HepG2 (cell line): ENCODE data around the gene FRMD1. TPM values are rescaled to one million over a fixed set of nuclear protein-coding genes. Genes with fewer than 3 reads are reported as not detected.

Experiments used
- CBFB ChIP-seq: sonication (generic); formaldehyde crosslinking; IDR thresholded peaks from 2 replicates; pipeline ENCODE4 v1.4.0; 2020; ENCODE audit warnings: missing genetic modification reagents
- FOXA1 ChIP-seq, 2 experiments: fragments of 450-650 bp in 1 of 2; sonication (generic) in 1 of 2; formaldehyde crosslinking in 1 of 2; IDR thresholded peaks; 2 replicates each; pipeline versions ENCODE4 v1.4.0 to v1.6.1; 2016 to 2020; ENCODE audit warnings: missing genetic modification reagents in 1 of 2
- FOXK2 ChIP-seq: fragments of 450-650 bp; IDR thresholded peaks from 2 replicates; pipeline ENCODE4 v1.6.1; 2016
- KAT8 ChIP-seq: IDR thresholded peaks from 2 replicates; pipeline ENCODE4 v1.6.1; 2016; ENCODE audit warnings: missing genetic modification reagents, missing compliant biosample characterization
- MTF2 ChIP-seq: sonication (generic); formaldehyde crosslinking; IDR thresholded peaks from 2 replicates; pipeline ENCODE4 v1.5.0; 2020; ENCODE audit warnings: missing genetic modification reagents, borderline replicate concordance
- NFIB ChIP-seq: sonication (generic); formaldehyde crosslinking; IDR thresholded peaks from 2 replicates; pipeline ENCODE4 v1.9.0; 2021; ENCODE audit warnings: missing genetic modification reagents, mild to moderate bottlenecking, borderline replicate concordance
- SYNCRIP ChIP-seq: fragments of 200-400 bp; formaldehyde crosslinking; IDR thresholded peaks from 2 replicates; pipeline ENCODE4 v1.6.1; 2018; ENCODE audit warnings: mild to moderate bottlenecking, low read depth, low read length; ENCODE audit not compliant: insufficient read depth
- TBP ChIP-seq: sonication (generic); formaldehyde crosslinking; IDR thresholded peaks from 2 replicates; pipeline ENCODE4 v1.5.0; 2020; ENCODE audit warnings: missing genetic modification reagents
- ZFX ChIP-seq: sonication (generic); formaldehyde crosslinking; IDR thresholded peaks from 2 replicates; pipeline ENCODE4 v1.4.0; 2020; ENCODE audit warnings: mild to moderate bottlenecking, low read depth, missing genetic modification reagents, moderate library complexity
- ZNF329 ChIP-seq: sonication (generic); formaldehyde crosslinking; IDR thresholded peaks from 2 replicates; pipeline ENCODE4 v1.9.0; 2021; ENCODE audit warnings: low read depth, mild to moderate bottlenecking, missing genetic modification reagents
- polyA plus RNA-seq, 8 experiments: library from polyadenylated mRNA; depleted of rRNA in 3 of 8; stranded (reverse) in 7 of 8; unstranded in 1 of 8; fragments of >200 nt; fragmentation: Illumina TruSeq in 4 of 8; extraction: Trizol in 4 of 8; gene quantifications; 2 replicates each; pipeline versions ENCODE4 v1.2.1 to v1.2.3, GENCODE V29; 2011 to 2016; ENCODE audit warnings: low read depth in 4 of 8, missing spikeins in 1 of 8, mixed read lengths in 1 of 8; ENCODE audit not compliant: insufficient read depth in 1 of 8
- total RNA-seq, 5 experiments: library from RNA; depleted of rRNA; stranded (reverse); fragments of >200 nt; fragmentation: Illumina TruSeq; extraction: Trizol; gene quantifications; 2 replicates each; pipeline ENCODE4 v1.2.3, GENCODE V29; 2016; ENCODE audit warnings: low read depth in 1 of 5
- TF ChIP-seq, protein P1 (sequence below): sonication (generic); formaldehyde crosslinking; IDR thresholded peaks from 2 replicates; pipeline ENCODE4 v1.4.0; 2020; ENCODE audit warnings: missing genetic modification reagents
- TF ChIP-seq, protein P2 (sequence below): sonication (generic); formaldehyde crosslinking; IDR thresholded peaks from 2 replicates; pipeline ENCODE4 v1.4.0; 2020; ENCODE audit warnings: missing genetic modification reagents
- TF ChIP-seq, protein P3 (sequence below): sonication (generic); formaldehyde crosslinking; IDR thresholded peaks from 2 replicates; pipeline ENCODE4 v1.8.0; 2022; ENCODE audit warnings: mild to moderate bottlenecking, missing genetic modification reagents, borderline replicate concordance
- TF ChIP-seq, protein P4 (sequence below): sonication (generic); formaldehyde crosslinking; IDR thresholded peaks from 2 replicates; pipeline ENCODE4 v1.4.0; 2020; ENCODE audit warnings: missing genetic modification reagents

The FRMD1 gene
- total and polyA plus RNA-seq, 2 of the 13 experiments (the other 11 are each of a cell fraction or from before 2014, with no cell fraction given) = 0.01 TPM; not detected in 1

DNA sequence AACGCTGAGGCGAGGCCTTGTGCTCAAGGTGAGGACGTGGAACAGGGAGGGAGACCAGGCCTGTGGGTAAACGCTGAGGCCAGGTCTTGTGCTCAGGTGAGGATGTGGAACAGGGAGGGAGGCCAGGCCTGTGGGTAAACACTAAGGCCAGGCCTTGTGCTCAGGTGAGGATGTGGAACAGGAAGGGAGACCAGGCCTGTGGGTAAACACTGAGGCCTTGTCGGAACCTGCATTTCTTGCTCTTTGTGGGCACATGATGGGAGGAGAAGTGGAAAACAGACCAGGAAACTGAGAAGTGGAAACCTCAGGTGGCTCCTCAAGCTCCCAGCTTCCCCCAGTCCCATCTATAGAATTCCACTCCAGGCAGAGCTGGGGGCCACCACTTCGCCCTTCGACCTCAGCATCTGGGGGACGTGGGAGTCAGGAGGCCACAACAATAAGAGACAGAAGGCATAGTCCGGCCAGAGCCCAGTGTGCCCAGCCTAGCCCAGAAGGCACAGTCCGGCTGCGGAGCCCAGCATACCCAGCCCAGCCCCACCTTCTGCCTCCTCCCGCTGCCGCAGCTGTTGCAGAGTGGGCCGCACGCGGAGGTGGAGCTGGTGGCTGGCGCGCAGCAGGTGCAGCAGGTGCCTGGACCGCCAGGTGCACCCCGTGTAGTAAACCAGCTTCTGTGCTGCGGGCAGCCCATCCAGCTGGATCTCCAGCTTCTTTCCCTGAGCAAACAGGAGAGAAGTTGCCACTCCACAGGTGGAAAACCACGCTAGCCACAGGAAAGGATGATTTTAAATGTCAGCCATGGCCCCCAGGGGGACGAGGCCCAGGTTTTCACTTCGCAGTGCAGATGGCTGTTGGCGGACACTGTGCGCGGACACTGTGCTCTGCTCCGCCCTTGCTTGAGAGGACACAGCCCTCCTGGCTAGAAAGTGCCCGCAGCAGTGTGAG is 17.5 kb downstream of the FRMD1 start (continued):
- TF ChIP-seq FOXA1 (IDR thresholded peaks at IDR 0.05) (peak; percentile 22; the same call in 1 of the 2 replicates), FOXA1 (CRISPR knock-in tag; IDR thresholded peaks at IDR 0.05) (no peak), TBP (CRISPR knock-in tag) (no peak), ZNF329 (CRISPR knock-in tag) (0 out of 2 replicates have a peak, but pooled peaks have one; percentile 5), NFIB (CRISPR knock-in tag) (no peak), CBFB (CRISPR knock-in tag) (no peak), KAT8 (CRISPR knock-in tag) (no peak), MTF2 (CRISPR knock-in tag) (no peak), FOXK2 (no peak), ZFX (CRISPR knock-in tag) (0 out of 2 replicates have a peak, but pooled peaks have one; percentile 29), SYNCRIP (no peak)
- TF ChIP-seq, protein P1, sequence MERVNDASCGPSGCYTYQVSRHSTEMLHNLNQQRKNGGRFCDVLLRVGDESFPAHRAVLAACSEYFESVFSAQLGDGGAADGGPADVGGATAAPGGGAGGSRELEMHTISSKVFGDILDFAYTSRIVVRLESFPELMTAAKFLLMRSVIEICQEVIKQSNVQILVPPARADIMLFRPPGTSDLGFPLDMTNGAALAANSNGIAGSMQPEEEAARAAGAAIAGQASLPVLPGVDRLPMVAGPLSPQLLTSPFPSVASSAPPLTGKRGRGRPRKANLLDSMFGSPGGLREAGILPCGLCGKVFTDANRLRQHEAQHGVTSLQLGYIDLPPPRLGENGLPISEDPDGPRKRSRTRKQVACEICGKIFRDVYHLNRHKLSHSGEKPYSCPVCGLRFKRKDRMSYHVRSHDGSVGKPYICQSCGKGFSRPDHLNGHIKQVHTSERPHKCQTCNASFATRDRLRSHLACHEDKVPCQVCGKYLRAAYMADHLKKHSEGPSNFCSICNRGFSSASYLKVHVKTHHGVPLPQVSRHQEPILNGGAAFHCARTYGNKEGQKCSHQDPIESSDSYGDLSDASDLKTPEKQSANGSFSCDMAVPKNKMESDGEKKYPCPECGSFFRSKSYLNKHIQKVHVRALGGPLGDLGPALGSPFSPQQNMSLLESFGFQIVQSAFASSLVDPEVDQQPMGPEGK (CRISPR knock-in tag) = no peak
- TF ChIP-seq, protein P2, sequence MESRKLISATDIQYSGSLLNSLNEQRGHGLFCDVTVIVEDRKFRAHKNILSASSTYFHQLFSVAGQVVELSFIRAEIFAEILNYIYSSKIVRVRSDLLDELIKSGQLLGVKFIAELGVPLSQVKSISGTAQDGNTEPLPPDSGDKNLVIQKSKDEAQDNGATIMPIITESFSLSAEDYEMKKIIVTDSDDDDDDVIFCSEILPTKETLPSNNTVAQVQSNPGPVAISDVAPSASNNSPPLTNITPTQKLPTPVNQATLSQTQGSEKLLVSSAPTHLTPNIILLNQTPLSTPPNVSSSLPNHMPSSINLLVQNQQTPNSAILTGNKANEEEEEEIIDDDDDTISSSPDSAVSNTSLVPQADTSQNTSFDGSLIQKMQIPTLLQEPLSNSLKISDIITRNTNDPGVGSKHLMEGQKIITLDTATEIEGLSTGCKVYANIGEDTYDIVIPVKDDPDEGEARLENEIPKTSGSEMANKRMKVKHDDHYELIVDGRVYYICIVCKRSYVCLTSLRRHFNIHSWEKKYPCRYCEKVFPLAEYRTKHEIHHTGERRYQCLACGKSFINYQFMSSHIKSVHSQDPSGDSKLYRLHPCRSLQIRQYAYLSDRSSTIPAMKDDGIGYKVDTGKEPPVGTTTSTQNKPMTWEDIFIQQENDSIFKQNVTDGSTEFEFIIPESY (CRISPR knock-in tag) = 0 out of 2 replicates have a peak, but pooled peaks have one; percentile 11
- TF ChIP-seq, protein P3, sequence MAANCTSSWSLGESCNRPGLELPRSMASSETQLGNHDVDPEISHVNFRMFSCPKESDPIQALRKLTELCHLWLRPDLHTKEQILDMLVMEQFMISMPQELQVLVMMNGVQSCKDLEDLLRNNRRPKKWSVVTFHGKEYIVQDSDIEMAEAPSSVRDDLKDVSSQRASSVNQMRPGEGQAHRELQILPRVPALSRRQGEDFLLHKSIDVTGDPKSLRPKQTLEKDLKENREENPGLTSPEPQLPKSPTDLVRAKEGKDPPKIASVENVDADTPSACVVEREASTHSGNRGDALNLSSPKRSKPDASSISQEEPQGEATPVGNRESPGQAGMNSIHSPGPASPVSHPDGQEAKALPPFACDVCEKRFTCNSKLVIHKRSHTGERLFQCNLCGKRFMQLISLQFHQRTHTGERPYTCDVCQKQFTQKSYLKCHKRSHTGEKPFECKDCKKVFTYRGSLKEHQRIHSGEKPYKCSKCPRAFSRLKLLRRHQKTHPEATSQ (CRISPR knock-in tag) = no peak
- TF ChIP-seq, protein P4, sequence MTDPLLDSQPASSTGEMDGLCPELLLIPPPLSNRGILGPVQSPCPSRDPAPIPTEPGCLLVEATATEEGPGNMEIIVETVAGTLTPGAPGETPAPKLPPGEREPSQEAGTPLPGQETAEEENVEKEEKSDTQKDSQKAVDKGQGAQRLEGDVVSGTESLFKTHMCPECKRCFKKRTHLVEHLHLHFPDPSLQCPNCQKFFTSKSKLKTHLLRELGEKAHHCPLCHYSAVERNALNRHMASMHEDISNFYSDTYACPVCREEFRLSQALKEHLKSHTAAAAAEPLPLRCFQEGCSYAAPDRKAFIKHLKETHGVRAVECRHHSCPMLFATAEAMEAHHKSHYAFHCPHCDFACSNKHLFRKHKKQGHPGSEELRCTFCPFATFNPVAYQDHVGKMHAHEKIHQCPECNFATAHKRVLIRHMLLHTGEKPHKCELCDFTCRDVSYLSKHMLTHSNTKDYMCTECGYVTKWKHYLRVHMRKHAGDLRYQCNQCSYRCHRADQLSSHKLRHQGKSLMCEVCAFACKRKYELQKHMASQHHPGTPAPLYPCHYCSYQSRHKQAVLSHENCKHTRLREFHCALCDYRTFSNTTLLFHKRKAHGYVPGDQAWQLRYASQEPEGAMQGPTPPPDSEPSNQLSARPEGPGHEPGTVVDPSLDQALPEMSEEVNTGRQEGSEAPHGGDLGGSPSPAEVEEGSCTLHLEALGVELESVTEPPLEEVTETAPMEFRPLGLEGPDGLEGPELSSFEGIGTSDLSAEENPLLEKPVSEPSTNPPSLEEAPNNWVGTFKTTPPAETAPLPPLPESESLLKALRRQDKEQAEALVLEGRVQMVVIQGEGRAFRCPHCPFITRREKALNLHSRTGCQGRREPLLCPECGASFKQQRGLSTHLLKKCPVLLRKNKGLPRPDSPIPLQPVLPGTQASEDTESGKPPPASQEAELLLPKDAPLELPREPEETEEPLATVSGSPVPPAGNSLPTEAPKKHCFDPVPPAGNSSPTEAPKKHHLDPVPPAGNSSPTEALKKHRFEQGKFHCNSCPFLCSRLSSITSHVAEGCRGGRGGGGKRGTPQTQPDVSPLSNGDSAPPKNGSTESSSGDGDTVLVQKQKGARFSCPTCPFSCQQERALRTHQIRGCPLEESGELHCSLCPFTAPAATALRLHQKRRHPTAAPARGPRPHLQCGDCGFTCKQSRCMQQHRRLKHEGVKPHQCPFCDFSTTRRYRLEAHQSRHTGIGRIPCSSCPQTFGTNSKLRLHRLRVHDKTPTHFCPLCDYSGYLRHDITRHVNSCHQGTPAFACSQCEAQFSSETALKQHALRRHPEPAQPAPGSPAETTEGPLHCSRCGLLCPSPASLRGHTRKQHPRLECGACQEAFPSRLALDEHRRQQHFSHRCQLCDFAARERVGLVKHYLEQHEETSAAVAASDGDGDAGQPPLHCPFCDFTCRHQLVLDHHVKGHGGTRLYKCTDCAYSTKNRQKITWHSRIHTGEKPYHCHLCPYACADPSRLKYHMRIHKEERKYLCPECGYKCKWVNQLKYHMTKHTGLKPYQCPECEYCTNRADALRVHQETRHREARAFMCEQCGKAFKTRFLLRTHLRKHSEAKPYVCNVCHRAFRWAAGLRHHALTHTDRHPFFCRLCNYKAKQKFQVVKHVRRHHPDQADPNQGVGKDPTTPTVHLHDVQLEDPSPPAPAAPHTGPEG (CRISPR knock-in tag) = no peak
